Sigmoid colon (tissue), 7 donors: Measurements from ENCODE around the gene PDCL2. TPM values are rescaled to one million over a fixed set of nuclear protein-coding genes. Genes with fewer than 3 reads are reported as not detected.

Source experiments
- DNase-seq: peaks from one replicate; pipeline ENCODE4 v3.0.0-alpha.2; 2019
- H3K27ac ChIP-seq, 4 donors: fragments of 200-600 bp; sonication (generic); one replicate each; pipeline ENCODE4 v1.5.1; 2016 to 2019; ENCODE audit warnings: mild to moderate bottlenecking in 1 of 4
- H3K27me3 ChIP-seq, 3 donors: fragments of 200-600 bp; sonication (generic); one replicate each; pipeline ENCODE4 v1.5.1; 2019; ENCODE audit warnings: mild to moderate bottlenecking in 1 of 3
- H3K36me3 ChIP-seq, 4 donors: fragments of 200-600 bp; sonication (generic); one replicate each; pipeline ENCODE4 v1.5.1; 2016 to 2019
- H3K4me1 ChIP-seq, 4 donors: fragments of 200-600 bp; sonication (generic); one replicate each; pipeline ENCODE4 v1.5.1; 2017 to 2019
- H3K4me3 ChIP-seq, 4 donors: fragments of 200-600 bp; sonication (generic); one replicate each; pipeline ENCODE4 v1.5.1; 2017 to 2019; ENCODE audit warnings: mild to moderate bottlenecking in 2 of 4, moderate library complexity in 1 of 4
- H3K9me3 ChIP-seq, 4 donors: fragments of 200-600 bp in 3 of 4; sonication (generic) in 3 of 4; one replicate each; pipeline versions ENCODE4 v1.5.1 to v1.6.1; 2013 to 2019
- EP300 ChIP-seq, 4 donors: sonication (generic); formaldehyde crosslinking; IDR thresholded peaks; one replicate each; pipeline ENCODE4 v1.6.1; 2017; ENCODE audit warnings: antibody characterized with exemption in 4 of 4
- POLR2A ChIP-seq, 2 donors: fragments of 450-650 bp; IDR thresholded peaks; one replicate each; pipeline ENCODE4 v1.6.1; 2016; ENCODE audit warnings: antibody characterized with exemption in 2 of 2, mild to moderate bottlenecking in 2 of 2, moderate library complexity in 2 of 2
- POLR2AphosphoS5 ChIP-seq, 4 donors: sonication (generic); formaldehyde crosslinking; IDR thresholded peaks; one replicate each; pipeline ENCODE4 v1.6.1; 2017; ENCODE audit warnings: antibody characterized with exemption in 4 of 4
- WGBS, 2 donors: extraction: QIAGEN DNeasy Blood & Tissue Kit; methylation state at CpG; one replicate each; pipeline ENCODE4 v1.1.7; 2013; 5-methylcytosine and 5-hydroxymethylcytosine counted together
- intact Hi-C: fragments of 100-400 bp; cut with DNase I; formaldehyde crosslinking; loops from one replicate; pipeline ENCODE4 v1.15.1; 2023
- polyA plus RNA-seq, 3 donors: library from polyadenylated mRNA; stranded (reverse); fragments of 200-250 nt; gene quantifications; one replicate each; pipeline ENCODE4 v1.2.3, GENCODE V29; 2013
- total RNA-seq, 4 donors: library from RNA; depleted of rRNA; stranded (reverse); fragments of >200 nt; gene quantifications; one replicate each; pipeline ENCODE4 v1.1.0, GENCODE V29; 2016
- TF ChIP-seq, protein P1 (sequence below), 4 experiments: fragments of 450-650 bp in 3 of 4; fragments of 200-600 bp in 1 of 4; IDR thresholded peaks; one replicate each; pipeline ENCODE4 v1.5.1; 2016 to 2019; ENCODE audit warnings: antibody characterized with exemption in 4 of 4, mild to moderate bottlenecking in 3 of 4, moderate library complexity in 2 of 4
- donor health status: healthy with polysubstance abuse.
- donor health status: Bipolar disorder and iron deficiency.
- donor health status: healthy.

The PDCL2 gene
- total and polyA plus RNA-seq, 7 donors: not detected

DNA sequence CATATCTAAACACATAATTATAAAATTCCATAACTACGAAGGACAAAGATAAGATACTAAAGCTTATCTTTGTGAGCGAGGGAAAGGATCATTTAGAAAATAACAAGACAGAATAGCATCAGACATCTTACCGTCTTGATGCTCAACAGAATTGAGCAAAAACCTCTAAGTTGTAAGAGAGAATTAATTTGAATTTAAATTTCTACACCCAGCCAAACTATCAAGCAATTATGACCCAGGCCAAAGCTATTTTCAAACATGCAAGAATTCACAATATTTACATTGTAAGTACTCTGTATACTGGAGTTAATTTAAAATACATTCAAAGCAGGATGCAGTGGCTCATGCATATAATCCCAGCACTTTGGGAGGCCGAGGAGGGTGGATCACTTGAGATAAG is 61.9 kb downstream of the PDCL2 start:
- no peak overlapping the region for H3K27ac ChIP-seq
- no peak for TF ChIP-seq POLR2AphosphoS5 (IDR thresholded peaks at IDR 0.05)
- 93 to 94% methylated on average over 4 of the region's 4 CpGs for WGBS, 2 donors
- DNase-seq: no peak
- H3K4me1 ChIP-seq: peaks cover 0 to 5% (median 0%) of the 10 kb centered on the region in 4 donors
- no peaks in the 10 kb centered on the region for H3K27me3 ChIP-seq
- intact Hi-C loops: no loop called here
- H3K36me3 ChIP-seq: no peaks in the 10 kb centered on the region
- H3K4me3 ChIP-seq: no peak overlapping the region
- H3K9me3 ChIP-seq: peaks cover 0 to 4% (median 0%) of the 10 kb centered on the region in 4 donors

DNA sequence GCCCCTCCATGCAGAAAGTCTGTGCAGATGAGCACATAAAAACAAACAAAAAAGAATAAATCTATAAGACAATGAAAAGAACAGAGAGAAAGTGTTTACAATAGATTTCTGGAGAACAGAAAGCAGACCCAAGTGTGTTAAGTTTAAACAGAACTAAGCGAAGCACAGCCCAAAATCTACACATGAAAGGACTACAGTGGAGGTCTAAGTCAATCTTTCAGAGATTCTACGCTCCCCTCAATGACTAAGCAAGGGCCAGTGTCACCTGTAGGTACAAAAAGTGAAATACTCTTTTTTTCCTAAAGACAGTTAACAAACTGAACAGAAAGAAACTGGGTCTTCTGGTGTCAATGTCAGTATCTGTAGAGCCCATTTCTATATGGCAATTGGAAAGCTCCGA is 63.6 kb downstream of the PDCL2 start:
- Histone ChIP-seq H3K4me1 (peaks cover 0 to 5% (median 0%) of the 10 kb centered on the region in 4 donors), H3K9me3 (peaks cover 0 to 4% (median 0%) of the 10 kb centered on the region in 4 donors), H3K36me3 (no peaks in the 10 kb centered on the region), H3K4me3 (no peak overlapping the region), H3K27ac (no peak overlapping the region), H3K27me3 (no peaks in the 10 kb centered on the region)
- DNase-seq: no peak
- 95 to 97% methylated on average over 3 of the region's 3 CpGs for WGBS, 2 donors
- TF ChIP-seq POLR2AphosphoS5 (IDR thresholded peaks at IDR 0.05) (no peak), POLR2A (IDR thresholded peaks at IDR 0.05) (no peak), EP300 (IDR thresholded peaks at IDR 0.05) (no peak)
- TF ChIP-seq, protein P1, sequence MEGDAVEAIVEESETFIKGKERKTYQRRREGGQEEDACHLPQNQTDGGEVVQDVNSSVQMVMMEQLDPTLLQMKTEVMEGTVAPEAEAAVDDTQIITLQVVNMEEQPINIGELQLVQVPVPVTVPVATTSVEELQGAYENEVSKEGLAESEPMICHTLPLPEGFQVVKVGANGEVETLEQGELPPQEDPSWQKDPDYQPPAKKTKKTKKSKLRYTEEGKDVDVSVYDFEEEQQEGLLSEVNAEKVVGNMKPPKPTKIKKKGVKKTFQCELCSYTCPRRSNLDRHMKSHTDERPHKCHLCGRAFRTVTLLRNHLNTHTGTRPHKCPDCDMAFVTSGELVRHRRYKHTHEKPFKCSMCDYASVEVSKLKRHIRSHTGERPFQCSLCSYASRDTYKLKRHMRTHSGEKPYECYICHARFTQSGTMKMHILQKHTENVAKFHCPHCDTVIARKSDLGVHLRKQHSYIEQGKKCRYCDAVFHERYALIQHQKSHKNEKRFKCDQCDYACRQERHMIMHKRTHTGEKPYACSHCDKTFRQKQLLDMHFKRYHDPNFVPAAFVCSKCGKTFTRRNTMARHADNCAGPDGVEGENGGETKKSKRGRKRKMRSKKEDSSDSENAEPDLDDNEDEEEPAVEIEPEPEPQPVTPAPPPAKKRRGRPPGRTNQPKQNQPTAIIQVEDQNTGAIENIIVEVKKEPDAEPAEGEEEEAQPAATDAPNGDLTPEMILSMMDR (IDR thresholded peaks at IDR 0.05): no peak
- intact Hi-C loops: no loop called here

DNA sequence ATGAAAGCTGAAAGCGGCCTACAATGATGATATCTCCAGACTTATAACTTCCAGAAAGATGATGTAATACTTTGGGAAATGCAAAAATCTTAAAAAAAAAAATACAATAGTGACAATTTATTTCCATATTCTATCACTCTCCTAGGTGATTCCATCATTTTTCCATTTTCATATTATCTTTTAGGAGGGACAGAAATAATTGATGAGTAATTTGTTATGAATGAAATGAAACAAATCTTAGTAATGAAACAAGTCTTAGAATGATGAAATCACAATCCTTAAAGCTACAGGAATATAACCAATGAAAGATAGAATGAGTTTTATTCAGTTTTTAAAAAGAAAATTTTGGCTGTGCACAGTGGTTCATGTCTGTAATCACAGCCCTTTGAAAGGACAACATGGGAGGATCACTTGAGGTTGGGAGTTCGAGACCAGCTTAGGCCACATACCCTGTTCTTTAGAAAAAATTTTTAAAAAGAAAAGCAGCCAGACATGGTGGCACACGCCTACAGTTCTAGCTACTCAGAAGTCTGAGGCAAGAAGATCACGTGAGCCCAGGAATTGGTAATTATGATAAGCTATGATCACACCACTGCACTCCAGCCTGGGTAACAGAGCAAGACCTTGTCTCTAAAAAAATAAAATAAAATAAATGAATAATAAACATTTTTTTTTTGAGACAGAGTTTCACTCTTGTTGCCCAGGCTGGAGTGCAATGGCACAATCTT is 67.0 kb downstream of the PDCL2 start:
- no peak for TF ChIP-seq EP300 (IDR thresholded peaks at IDR 0.05)
- WGBS, 2 donors: 83 to 96% methylated on average over 4 of the region's 4 CpGs
- DNase-seq: no peak
- Histone ChIP-seq H3K4me1 (peaks cover 0 to 5% (median 0%) of the 10 kb centered on the region in 4 donors), H3K27me3 (no peaks in the 10 kb centered on the region), H3K36me3 (no peaks in the 10 kb centered on the region), H3K27ac (no peak overlapping the region), H3K9me3 (no peaks in the 10 kb centered on the region), H3K4me3 (no peak overlapping the region)
- intact Hi-C loops: no loop called here

DNA sequence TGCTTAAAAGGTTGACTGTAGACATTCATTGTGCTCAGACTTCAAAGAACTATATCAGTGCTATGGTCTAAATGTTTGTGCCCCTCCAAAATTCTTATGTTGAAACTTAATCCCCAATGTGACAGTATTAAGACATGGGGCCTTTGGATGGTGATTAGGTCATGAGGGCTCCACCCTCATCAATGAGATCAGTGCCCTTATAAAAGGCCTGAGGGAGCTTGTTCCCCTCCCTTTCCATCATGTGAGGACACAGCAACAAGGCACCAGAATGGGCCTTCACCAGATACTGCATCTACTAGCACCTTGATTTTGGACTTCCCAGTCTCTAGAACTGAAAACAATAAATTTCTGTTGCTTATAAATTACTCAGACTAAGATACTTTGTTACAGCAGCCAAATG is 73.6 kb downstream of the PDCL2 start:
- intact Hi-C loops: no loop called here
- H3K27me3 ChIP-seq: no peaks in the 10 kb centered on the region
- H3K27ac ChIP-seq: no peak overlapping the region
- TF ChIP-seq, protein P1 (IDR thresholded peaks at IDR 0.05): no peak
- TF ChIP-seq POLR2A (IDR thresholded peaks at IDR 0.05) (no peak), POLR2AphosphoS5 (IDR thresholded peaks at IDR 0.05) (no peak), EP300 (IDR thresholded peaks at IDR 0.05) (no peak)
- no peak for DNase-seq
- H3K4me1 ChIP-seq: no peaks in the 10 kb centered on the region
- H3K4me3 ChIP-seq: no peak overlapping the region
- H3K9me3 ChIP-seq: no peaks in the 10 kb centered on the region
- H3K36me3 ChIP-seq: no peaks in the 10 kb centered on the region

DNA sequence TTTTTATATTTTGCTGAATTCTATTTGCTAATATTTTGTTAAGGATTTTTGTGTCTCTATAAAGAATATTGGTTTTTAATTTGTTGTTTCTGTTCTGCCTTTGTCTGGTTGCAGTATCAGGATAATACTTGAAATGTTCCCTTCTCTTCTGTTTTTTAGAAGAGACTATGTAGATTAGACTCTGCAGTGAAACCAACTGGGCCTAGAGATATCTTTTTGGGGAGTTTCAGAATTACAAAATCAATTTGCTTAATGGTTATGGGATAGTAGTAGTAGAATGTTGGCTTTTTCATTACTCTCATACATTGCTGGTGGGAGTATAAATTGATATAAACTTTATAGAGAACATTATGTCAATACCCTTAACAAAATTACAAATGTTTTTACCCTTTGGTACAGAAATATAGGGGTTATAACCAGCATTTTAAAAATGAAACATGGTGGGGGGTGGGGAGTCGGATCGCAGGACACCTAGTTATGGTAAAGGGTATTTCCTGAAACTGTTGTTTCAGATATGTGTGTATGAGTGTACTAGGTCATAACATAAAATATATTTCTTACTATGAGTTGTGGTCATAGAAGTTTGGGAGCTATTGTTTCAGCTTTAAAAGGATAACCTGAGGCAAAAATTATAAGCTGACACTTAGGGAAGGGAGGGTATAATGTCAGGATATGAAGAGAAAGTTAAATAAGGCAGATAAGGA is 74.4 kb downstream of the PDCL2 start:
- no peak for TF ChIP-seq EP300 (IDR thresholded peaks at IDR 0.05)
- no peaks in the 10 kb centered on the region for H3K9me3 ChIP-seq
- H3K27me3 ChIP-seq: no peaks in the 10 kb centered on the region
- no peaks in the 10 kb centered on the region for H3K36me3 ChIP-seq
- intact Hi-C loops: no loop called here
- H3K27ac ChIP-seq: no peak overlapping the region
- H3K4me3 ChIP-seq: no peak overlapping the region
- WGBS, 2 donors: 91 to 92% methylated on average over 2 of the region's 2 CpGs
- no peaks in the 10 kb centered on the region for H3K4me1 ChIP-seq
- DNase-seq: no peak

DNA sequence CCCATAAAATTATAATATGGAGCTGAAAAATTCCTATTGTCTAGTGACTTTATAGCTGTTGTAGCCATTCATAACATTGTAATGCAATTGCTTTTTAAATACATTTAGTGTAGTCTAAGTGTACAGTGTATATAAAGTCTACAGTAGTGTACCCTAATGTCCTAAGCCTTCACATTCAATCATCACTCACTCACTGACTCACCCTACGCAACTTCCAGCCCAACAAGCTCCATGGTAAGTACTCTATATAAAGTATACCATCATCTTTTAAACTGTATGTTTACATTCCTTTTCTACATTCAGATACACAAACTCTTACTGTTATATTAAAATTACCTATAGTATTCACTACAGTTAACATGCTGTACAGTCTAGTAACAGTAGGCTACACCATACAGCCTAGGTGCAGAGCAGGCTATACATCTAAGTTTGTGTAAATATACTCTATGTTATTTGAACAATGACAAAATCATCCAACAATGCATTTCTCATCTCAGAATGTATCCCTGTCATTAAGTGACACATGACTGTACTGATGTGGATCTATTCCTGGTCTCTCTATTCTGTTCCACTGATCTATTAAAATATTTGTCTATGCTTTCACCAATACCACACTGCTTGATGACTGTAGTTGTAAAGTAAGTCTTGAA is 79.0 kb downstream of the PDCL2 start:
- intact Hi-C loops: no loop called here
- no peaks in the 10 kb centered on the region for H3K9me3 ChIP-seq
- H3K4me1 ChIP-seq: no peaks in the 10 kb centered on the region
- DNase-seq: no peak
- H3K27me3 ChIP-seq: no peaks in the 10 kb centered on the region
- no peaks in the 10 kb centered on the region for H3K36me3 ChIP-seq
- 96 to 98% methylated on average over 1 of the region's 1 CpG for WGBS, 2 donors
- H3K4me3 ChIP-seq: no peak overlapping the region
- no peak overlapping the region for H3K27ac ChIP-seq
- TF ChIP-seq POLR2A (IDR thresholded peaks at IDR 0.05): no peak
- no peak for TF ChIP-seq EP300 (IDR thresholded peaks at IDR 0.05)
- no peak for TF ChIP-seq POLR2AphosphoS5 (IDR thresholded peaks at IDR 0.05)
- TF ChIP-seq, protein P1 (IDR thresholded peaks at IDR 0.05): no peak
